IMR-90 (cell line): Measurements from ENCODE around the gene ST14.

Experiments
- CEBPB ChIP-seq: IDR thresholded peaks from 2 replicates; pipeline ENCODE4 v1.6.1; 2012; ENCODE audit warnings: low read depth, low read length, improper control_type of control experiment
- POLR2A ChIP-seq: IDR thresholded peaks from 2 replicates; pipeline ENCODE4 v1.6.1; 2012; ENCODE audit warnings: mild to moderate bottlenecking, low read depth, low read length
- SMC3 ChIP-seq: fragments of 150-350 bp; IDR thresholded peaks from 2 replicates; pipeline ENCODE4 v1.6.1; 2016; ENCODE audit warnings: low read depth, mild to moderate bottlenecking, antibody characterized with exemption, low read length, moderate library complexity
- TF ChIP-seq, protein P1 (sequence below): conservative IDR thresholded peaks from 2 replicates; pipeline ENCODE4 v1.5.1; 2012; ENCODE audit warnings: mild to moderate bottlenecking, low read depth, low read length, improper control_type of control experiment
- TF ChIP-seq, protein P2 (sequence below): fragments of 150-350 bp; IDR thresholded peaks from 2 replicates; pipeline ENCODE4 v1.6.1; 2017; ENCODE audit warnings: mild to moderate bottlenecking, antibody characterized with exemption, low read length, low read depth

DNA sequence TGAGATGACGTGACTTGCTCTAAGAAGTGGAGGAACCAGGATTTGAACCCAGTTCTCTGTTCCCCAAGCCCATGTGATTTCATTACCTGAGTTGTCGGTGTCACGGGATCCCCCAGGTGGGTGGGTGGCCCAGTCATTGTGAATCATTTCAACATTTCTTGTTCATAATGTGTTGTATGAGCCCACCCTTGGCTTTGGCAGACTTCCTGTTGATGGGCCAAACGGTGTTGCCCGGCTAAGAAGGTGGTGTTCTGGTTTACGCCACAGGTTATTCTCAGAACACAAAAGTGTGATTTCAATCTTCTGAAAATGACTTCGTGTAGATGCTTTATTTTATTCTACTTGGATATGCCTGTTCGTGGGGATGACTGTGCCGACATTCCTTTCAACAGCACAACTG lies 21.6 kb upstream of the ST14 start:
- TF ChIP-seq, protein P1, sequence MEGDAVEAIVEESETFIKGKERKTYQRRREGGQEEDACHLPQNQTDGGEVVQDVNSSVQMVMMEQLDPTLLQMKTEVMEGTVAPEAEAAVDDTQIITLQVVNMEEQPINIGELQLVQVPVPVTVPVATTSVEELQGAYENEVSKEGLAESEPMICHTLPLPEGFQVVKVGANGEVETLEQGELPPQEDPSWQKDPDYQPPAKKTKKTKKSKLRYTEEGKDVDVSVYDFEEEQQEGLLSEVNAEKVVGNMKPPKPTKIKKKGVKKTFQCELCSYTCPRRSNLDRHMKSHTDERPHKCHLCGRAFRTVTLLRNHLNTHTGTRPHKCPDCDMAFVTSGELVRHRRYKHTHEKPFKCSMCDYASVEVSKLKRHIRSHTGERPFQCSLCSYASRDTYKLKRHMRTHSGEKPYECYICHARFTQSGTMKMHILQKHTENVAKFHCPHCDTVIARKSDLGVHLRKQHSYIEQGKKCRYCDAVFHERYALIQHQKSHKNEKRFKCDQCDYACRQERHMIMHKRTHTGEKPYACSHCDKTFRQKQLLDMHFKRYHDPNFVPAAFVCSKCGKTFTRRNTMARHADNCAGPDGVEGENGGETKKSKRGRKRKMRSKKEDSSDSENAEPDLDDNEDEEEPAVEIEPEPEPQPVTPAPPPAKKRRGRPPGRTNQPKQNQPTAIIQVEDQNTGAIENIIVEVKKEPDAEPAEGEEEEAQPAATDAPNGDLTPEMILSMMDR: no peak
- TF ChIP-seq POLR2A: no peak
- no peak for TF ChIP-seq SMC3
- TF ChIP-seq, protein P2, sequence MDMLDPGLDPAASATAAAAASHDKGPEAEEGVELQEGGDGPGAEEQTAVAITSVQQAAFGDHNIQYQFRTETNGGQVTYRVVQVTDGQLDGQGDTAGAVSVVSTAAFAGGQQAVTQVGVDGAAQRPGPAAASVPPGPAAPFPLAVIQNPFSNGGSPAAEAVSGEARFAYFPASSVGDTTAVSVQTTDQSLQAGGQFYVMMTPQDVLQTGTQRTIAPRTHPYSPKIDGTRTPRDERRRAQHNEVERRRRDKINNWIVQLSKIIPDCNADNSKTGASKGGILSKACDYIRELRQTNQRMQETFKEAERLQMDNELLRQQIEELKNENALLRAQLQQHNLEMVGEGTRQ: no peak
- no peak for TF ChIP-seq CEBPB
